ENCODE results near the gene SELENOO.

Gene SELENOO

DNA sequence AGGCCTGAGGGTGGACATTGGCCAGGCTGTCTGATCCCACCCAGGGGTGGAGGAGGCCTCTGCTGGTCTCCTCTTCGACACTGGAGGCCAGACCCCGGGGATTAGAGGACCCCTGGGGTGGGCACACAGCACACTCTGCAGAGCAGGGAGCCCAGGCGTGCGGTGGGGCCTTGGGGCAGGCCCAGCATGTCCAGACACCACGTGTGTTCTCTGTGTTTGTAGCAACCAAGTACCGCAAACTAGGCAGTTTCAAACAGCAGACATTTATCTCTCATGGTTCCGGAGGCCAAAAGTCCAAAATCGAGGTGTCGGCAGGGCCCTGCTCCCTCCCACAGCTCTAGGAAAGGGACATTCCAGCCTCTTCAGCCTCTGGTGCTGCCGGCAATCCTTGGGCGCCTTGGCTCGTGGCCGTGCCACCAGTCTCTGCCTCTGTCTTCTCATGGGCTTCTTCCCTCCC, 28.8 kb upstream of the SELENOO start:
- no peak for DNase-seq

DNA sequence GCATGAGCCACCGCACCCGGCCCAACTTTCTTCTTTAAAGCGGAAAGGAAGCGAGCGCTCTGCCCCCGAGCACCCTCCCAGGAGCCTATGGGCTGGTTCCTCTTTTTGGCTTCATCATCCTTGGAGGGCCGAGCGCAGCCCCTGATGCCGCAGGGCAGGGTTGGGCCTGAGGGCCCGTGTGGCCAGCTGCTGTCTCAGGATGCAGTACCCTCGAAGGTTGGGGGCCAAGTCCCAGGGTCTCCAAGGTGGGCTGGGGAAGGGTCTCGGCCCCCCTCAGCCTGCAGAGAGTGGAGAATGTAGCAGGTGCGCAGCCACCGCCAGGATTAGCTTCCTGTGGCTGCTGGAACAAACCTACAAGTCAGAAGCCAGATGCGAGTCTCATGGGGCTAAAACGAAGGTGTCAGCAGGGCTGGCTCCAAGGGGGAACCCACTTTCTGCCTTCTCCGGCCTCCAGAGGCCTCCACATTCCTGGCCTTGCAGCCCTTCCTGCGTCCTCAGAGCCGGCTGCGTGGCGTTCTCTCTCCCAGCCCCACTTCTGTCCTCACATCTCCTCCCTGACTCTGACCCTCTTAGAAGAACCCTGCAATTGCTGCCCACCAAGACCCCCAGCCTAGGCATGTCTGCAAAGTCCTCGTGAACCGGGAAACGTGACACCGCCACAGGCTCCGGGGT, 27.4 kb upstream of the SELENOO start:
- no peak for DNase-seq

DNA sequence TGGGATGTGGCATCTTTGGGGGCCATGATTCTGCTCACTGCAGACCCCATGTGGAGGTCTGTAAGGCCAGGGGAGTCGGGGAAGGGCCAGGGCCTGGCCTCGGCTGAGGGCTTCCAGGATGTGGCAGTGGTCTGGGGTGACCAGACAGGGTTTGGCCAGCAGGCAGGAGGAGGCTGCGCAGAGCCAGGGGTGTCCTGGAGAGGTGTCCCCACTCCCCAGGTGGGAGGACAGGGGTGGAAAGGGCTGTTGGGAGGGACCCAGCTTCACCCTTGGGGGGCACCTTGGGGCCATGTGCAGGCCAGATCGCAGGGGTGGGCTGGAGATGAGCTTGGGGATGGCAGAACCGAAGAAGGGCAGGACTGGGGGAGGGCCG, 26.8 kb upstream of the SELENOO start:
- no peak for DNase-seq

DNA sequence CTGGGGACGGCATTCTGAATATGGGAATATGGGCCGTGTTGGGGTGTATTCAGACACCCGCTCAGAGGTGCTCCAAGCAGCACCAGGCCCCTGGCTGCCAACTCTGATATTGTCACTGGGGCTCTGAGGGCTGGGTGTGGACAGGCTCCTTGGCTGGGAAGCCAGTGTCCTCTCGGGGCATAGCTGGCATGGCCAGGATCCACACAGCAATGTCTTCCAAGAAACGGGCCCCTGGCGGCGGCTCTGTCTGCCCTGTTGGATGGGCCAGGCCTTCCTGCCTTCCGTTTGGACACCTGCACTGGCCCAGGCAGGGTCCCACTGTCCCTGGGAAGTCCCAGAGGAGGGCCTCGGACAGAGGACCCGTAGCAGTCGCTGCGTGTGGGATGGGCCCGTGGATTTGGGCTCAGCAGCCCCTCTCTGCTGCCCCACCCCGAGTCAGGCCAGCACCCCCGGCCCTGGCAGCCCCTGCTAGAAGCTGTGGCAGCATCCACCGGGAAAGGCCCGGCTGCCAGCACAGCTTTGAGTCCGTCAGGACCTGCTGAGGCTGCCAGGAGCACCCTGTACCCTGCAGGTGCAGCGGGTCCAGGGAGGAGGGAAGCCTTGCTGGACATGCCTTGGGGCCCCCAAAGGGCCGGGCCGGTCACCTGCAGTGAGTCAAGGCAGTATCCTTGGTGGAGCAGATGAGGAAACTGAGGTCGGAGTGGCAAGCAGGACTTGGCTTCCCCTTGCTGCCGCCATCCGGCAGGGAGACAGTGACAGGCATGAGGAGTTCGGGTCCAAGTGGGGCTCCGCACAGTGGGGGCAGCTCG, 26.2 kb upstream of the SELENOO start:
- DNase-seq, result no peak

DNA sequence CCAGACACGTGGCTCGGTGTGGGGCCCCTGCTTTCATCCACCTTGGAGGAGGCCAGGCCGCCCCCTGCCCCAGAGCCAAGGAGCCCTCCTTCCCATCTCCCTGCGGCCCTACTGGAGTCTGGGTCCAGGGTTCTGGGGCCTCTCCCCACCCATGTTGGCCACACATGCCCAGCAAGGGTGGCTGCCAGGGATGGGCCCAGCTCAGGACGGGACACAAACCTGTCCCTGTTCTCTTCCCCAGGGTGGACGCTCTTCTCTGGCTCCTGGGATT, 25.7 kb upstream of the SELENOO start:
- DNase-seq, result no peak

DNA sequence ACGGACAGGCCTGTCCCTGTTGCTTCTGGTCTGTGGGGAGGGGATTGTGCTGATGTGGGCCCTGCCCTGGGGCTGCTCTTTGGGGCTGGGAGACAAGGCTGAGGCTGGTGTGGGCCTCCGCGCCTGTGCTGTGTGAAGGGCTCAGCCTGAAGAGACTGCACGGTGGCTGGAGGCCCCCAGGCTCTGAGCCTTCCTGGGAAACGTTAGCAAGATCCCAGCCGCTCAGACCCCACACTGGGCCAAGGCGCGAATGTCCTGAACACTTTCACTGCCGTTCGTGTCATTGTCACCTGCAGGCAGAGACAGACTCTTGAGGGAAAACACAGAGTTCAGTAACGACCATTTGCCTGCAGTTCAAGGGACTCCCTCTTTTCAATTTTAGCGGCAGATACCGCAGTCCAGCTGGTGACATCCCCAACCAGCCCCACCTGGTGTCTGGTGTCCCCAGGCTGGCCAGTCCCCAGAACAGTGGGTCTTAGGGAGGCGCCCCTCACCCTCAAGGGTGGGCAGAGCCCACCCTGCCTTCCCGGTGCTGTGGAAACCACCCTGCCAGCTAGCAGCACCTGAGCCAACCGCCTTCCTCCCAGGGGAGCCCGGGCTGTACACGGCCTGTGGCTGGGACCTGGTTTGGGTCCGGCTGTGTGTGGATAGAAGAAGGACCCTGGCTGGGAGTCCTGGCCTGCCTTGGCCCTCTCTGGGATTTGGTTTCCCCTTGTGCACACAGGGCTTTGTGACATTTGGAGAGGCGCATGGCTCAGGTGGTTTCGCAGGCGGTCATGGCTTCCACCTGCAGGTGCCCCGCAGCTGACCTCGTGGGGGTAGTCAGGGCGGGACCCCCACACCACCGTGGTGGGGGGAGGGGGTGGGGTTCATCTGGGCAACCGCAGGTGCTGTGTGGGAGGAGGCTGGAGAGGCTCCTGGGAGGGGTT, 24.6 kb upstream of the SELENOO start:
- DNase-seq, result no peak

DNA sequence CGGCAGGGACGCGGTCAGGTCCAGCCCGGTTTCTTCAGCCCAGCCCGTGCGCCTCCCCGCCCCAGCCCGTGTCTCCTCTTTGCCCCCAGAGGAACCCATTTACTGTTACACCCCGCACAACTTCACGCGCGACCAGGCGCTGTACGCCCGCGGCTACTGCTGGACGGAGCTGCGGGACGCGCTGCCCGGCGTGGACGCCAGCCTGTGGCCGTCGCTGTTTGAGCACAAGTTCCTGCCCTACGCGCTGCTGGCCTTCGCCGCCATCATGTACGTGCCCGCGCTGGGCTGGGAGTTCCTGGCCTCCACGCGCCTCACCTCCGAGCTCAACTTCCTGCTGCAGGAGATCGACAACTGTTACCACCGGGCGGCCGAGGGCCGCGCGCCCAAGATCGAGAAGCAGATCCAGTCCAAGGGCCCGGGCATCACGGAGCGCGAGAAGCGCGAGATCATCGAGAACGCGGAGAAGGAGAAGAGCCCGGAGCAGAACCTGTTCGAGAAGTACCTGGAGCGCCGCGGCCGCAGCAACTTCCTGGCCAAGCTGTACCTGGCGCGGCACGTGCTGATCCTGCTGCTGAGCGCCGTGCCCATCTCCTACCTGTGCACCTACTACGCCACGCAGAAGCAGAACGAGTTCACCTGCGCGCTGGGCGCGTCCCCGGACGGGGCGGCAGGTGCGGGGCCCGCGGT, 23.8 kb upstream of the SELENOO start:
- DNase-seq, result no peak

DNA sequence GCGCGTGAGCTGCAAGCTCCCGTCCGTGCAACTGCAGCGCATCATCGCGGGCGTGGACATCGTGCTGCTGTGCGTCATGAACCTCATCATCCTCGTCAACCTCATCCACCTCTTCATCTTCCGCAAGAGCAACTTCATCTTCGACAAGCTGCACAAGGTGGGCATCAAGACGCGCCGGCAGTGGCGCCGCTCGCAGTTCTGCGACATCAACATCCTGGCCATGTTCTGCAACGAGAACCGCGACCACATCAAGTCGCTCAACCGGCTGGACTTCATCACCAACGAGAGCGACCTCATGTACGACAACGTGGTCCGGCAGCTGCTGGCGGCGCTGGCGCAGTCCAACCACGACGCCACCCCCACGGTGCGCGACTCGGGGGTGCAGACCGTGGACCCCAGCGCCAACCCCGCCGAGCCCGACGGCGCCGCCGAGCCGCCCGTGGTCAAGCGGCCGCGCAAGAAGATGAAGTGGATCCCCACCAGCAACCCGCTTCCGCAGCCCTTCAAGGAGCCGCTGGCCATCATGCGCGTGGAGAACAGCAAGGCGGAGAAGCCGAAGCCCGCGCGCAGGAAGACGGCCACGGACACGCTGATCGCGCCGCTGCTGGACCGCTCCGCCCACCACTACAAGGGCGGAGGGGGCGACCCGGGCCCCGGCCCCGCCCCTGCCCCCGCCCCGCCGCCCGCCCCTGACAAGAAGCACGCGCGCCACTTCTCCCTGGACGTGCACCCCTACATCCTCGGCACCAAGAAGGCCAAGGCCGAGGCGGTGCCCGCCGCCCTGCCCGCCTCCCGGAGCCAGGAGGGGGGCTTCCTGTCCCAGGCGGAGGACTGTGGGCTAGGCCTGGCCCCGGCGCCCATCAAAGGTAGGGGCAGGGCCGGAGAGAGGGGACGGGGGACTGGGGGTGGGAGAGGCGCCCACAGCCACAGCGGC, 23.0 kb upstream of the SELENOO start:
- DNase-seq, result no peak

DNA sequence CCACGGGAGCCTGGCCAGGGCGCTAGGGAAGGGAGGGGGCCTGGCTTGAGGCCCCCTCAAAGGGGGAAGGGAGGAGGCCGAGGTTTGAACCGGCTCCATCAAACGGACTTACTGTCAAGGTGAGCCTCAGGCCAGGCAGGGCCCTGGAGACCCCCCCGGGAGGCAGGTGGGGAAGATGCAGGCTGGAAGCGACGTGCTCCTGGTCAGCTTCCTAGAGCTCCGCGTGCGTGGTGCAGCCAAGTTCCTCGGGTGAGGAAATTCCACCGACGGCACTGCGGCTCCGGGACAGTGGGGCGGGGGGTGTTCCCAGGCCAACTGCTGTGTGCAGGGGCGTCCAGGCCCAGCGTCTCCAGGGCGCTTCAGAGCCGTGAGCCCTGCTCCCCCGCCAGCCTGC, 22.3 kb upstream of the SELENOO start:
- DNase-seq, result no peak

DNA sequence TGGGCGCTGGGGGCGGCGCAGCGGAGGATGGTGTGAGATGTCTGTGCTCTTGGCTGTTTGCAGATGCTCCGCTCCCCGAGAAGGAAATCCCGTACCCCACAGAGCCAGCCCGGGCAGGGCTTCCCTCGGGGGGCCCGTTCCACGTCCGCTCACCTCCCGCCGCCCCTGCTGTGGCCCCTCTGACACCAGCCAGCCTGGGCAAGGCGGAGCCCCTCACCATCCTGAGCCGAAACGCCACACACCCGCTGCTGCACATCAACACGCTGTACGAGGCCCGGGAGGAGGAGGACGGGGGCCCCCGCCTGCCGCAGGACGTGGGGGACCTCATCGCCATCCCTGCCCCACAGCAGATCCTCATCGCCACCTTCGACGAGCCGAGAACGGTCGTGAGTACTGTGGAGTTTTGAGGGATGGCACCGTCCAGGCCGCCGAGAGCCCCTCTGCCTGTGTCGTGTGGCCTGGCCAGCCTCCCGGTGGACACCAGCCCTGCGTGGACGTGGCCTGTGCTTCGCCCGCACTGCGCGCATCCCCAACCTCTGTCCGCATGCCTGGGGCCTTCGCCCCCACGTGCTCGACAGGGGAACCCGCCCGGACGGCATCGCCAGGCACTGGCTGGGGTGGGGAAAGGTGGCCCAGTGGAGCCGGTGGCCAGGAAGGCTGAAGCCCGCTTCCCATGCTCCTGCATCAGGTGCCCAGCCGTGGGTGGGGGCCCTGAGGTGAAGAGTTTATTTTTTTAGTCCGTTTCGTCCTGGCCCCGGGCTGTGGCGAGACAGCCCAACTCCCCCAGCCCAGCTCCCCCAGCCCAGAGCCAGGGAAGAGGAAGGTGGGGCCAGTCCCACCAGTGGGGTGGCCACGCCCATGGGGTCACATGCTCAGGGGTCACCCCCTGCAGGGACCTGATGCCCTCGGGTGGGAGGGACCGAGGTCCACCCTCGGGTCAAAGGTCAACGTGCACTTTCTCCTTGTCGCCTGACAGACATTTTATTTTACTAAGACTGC, 21.6 kb upstream of the SELENOO start:
- DNase-seq, result no peak

DNA sequence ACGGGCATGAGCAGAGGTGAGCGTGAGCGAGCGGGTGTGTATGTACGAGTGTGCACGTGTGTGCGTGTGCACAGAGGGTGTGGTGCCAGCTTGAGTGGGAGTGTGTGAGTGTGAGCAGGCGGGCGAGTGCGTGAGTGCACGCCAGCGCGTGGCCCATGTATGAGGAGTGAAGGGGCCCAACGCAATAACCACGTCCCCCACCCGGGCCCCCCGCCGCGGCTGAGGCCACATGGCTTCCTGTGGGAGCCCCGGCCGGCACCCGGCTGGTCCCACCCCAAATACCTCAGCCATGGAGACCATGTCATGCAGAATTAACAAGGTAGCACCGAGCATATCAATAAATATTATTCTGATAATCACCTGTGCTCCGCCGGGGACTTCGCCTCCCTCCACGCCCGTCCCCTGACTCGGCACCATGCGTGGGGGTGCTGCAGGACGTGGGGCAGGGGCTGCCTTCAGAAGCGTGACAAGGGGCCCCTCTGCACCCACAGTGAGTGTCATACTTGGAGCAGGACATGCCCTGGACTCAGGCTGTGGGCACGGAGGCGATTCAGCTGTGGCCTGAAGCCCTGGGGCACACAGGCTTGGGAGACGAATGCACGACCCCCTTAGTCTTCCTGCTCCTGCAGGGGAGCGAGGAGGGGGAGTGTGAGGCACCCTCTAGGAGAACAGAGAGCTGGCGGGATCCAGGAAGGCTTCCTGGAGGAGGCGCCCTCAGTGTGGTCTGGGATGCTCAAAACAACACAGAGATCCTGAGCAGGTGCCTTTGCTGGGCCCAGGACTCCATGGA, 20.7 kb upstream of the SELENOO start:
- no peak for DNase-seq

DNA sequence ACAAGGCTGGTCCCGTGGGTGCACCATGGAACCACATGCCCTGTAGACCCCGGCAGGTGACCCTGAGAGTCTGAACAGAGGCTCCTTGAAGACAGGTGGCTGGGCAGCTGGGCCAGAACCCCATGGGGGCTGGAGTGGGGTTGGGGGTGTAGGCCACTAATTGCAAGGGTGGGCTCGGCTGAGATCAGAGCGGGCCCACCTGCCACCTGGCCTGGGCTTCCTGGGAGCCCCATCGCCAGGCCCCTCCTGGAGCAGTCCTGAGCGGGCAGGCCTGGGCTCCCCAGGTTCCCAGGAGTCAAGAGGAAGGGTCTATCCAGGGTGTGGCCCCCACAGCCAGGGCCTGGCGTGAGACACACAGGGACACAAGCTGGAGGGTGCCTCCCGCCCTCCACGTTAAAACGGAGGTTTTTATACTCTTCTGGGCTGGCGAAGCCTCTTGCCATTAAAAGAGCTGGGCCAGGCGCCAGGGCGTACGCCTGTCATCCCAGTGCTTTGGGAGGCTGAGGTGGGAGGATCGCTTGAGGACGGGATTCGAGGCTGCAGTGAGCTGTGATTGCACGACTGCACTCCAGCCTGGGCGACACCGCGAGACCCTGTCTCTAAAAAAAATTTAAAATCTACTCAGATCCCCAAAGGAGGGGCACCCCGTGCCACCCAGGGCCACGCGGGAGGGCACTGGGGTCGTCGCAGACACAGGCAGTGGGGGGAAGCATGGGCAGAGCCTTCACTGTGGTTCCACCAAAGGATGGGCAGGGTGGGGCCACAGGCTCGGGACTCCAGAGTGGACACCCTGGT, 19.9 kb upstream of the SELENOO start:
- DNase-seq, result no peak

DNA sequence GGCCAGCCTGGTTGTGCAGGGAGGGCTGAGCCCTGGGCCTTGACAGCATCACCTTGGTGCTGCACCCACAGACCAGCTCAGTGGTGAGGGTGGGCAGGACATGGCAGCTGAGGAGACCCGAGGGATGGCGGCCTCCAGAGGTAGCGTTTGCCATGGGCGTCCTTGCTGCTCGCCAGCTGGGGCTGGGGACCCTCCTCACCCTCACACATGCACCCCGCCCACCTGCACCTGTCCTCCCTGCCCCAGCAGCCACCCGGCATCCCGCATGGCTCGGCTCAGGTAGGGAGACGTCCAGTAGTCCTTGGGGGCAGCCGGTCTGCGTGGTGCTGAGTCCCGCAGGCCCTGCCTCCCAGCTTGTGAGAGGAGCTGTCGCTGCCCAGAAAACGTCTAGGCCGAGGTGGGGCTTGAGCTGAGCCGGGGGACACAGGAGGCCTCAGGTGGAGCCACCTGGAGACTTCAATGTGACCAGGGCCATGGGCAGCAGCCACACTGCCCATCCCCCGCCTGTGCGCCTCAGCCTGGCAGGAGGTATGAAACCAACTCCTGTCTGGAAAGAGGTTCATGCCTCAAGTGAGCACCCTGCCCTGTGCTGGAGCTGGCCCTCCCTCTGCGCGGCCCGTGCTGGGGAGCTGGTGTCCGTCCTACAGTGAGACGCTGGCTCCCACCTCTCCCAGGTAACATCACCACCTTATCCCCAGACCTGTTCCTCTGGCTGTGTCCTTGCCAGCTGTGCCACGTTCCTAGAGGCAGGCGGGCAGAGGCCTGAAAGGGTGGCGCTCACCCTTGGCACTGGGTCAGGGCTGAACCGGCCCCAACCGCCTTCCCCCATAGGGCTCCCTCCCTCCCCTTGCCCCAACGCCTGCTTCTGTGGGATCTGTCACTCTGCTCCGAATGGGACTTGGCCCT, 18.4 kb upstream of the SELENOO start:
- DNase-seq, result no peak

DNA sequence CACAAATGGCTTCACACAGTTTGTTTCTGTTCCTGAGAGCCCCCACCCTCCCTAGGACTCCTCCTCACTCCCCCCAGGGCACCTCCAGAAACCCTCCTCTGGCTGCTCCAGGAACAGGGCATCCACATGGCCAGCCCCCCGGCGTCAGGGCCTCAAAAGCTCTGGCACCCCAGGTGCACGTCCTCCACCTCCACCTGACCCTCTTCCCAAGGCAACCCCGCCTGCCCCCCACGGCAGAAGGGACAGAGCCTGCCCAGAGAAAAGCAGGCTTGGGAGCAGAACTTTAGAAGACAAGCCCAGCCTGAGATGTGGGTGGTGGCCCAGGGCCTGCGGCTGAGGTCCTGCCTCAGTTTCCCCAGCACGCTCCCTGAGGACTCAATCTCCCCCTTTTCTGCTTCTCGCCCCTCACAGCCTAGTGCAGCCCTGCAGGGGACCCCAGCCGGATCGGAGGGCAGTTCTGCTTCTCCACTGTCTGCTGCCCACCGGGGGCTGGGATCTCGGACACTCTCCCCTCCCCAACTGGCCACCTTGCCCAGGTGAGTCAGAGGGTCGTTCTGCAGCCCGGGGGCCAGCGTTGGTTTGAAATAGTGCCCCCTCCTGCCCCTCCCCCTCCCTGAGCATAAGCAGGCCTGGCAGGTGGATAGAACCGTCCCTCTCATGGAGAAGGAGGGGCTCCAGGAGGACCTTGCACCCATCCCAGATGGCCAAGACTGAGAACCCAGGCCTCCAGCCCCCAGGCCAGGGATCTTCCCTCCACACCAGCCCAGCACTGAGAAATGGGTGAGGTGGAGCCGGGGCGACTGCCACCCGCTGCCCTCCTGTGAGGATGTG, 17.5 kb upstream of the SELENOO start:
- DNase-seq, result no peak

DNA sequence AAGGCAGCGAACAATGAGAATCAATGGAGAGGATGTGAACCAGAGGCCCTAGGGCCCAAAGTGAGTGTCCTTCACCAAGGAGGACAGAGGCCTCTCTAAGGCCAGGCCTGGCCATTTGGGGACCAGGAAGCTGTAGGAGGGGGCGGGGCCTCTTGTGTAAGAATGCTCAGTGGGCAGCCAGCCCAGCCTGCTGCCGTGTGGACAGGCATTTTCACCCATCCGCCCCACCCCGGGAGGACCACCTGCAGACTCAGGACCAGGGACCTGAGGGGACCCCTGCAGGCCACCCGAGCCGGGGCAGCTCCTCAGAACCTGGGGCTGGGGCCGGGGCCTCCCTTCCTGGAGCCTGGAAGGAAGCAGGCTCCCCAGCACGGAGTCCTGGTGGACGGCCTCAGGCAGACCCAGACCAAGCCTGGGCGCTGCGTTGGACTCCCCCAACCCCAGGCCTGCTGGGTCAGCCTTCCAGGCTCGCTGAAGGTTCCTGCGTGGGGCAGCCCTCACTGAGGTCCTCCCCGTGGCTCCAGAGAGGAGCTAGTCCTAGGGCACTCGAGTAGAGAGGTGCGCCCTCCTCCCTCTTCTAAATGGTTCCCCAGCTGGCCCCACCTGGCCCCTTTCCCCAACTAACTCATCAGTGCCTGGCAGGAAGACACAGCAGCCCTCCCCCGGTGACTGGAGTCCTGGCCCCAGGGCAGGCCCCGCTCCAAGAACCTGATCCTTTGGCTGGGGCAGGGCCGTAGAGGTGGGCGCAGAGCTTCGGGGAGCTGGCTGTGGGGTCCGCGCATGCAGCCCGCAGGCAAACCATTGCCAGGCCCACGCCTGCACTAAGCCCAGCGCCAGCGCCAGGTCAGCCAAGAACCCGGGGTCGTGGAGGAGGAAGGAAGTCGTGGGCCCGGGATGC, 16.6 kb upstream of the SELENOO start:
- DNase-seq, result no peak

DNA sequence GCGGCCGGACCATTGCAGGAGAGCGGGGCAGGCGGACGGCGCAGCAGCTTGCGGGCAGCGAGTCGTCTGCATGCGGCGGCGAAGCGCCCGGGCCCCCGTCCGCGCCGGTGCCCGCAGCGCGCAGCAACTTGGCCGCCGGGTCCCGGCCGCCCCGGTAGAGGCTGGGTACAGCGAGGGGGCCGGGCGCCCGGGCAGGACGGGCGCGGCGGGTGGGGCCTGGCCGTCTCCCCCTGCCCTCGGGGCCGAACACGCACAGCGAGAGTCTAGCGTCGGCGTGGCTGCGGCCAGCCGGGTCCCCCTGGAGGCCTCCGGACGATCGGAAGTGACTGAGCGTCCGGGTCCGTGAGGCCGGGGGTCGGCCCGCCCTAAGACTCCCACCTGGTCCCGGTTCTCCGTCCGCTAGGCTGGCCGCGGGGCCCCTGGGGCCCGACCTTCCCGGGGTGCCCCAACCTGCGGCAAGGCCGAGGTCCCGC, 15.9 kb upstream of the SELENOO start:
- DNase-seq, result no peak
